Mesenchymal stem cell (in vitro differentiated cells and primary cell): ENCODE results near the gene MSLN.
A peak's percentile ranks its signal among the peaks of the same experiment; 100 is the strongest.

Experiments used
- DNase-seq: peaks from one replicate; pipeline ENCODE4 v3.0.0-alpha.2; 2013
- H2AFZ ChIP-seq: one replicate; pipeline ENCODE4 v1.6.1; 2013; ENCODE audit warnings: low read depth, mild to moderate bottlenecking, control low read depth, inconsistent platforms, low read length, moderate library complexity
- H2AK5ac ChIP-seq: 2 replicates; pipeline ENCODE4 v1.6.1; 2013; ENCODE audit warnings: low read length, moderate library complexity, mild to moderate bottlenecking, inconsistent platforms; ENCODE audit not compliant: severe bottlenecking
- H2BK120ac ChIP-seq: one replicate; pipeline ENCODE4 v1.6.1; 2013; ENCODE audit warnings: low read depth, mild to moderate bottlenecking, inconsistent platforms, low read length, moderate library complexity
- H2BK12ac ChIP-seq, 2 experiments: one replicate each; pipeline ENCODE4 v1.6.1; 2013; ENCODE audit warnings: inconsistent platforms in 2 of 2, low read length in 2 of 2, mild to moderate bottlenecking in 2 of 2, moderate library complexity in 2 of 2, control low read depth in 1 of 2
- H2BK15ac ChIP-seq: one replicate; pipeline ENCODE4 v1.6.1; 2013; ENCODE audit warnings: mild to moderate bottlenecking, low read depth, inconsistent platforms; ENCODE audit not compliant: poor library complexity, severe bottlenecking
- H2BK5ac ChIP-seq: 2 replicates; pipeline ENCODE4 v1.6.1; 2013; ENCODE audit warnings: low read depth, mild to moderate bottlenecking, low read length, control low read depth, inconsistent platforms; ENCODE audit not compliant: poor library complexity, severe bottlenecking
- H3K14ac ChIP-seq, 2 experiments: one replicate each; pipeline ENCODE4 v1.6.1; 2013; ENCODE audit warnings: inconsistent platforms in 2 of 2, low read length in 2 of 2, control low read depth in 1 of 2, mild to moderate bottlenecking in 1 of 2, moderate library complexity in 1 of 2
- H3K18ac ChIP-seq, 2 experiments: one replicate each; pipeline ENCODE4 v1.6.1; 2013; ENCODE audit warnings: inconsistent platforms in 2 of 2, low read length in 2 of 2, control low read depth in 1 of 2, low read depth in 1 of 2, mild to moderate bottlenecking in 1 of 2
- H3K23ac ChIP-seq, 2 experiments: one replicate each; pipeline ENCODE4 v1.6.1; 2013; ENCODE audit warnings: inconsistent platforms in 2 of 2, low read length in 2 of 2, mild to moderate bottlenecking in 2 of 2, moderate library complexity in 2 of 2, control low read depth in 1 of 2
- H3K27ac ChIP-seq: 2 replicates; pipeline ENCODE4 v1.5.1; 2013; ENCODE audit warnings: mild to moderate bottlenecking, moderate library complexity, low read length, control low read depth, inconsistent platforms; ENCODE audit not compliant: poor library complexity, severe bottlenecking
- H3K27me3 ChIP-seq, 2 experiments: 2 replicates each; pipeline versions ENCODE4 v1.6.1 to v1.7.0; 2013; ENCODE audit warnings: low read length in 2 of 2, mild to moderate bottlenecking in 2 of 2, moderate library complexity in 2 of 2, control low read depth in 1 of 2, inconsistent platforms in 1 of 2; ENCODE audit not compliant: control insufficient read depth in 1 of 2, insufficient read depth in 1 of 2
- H3K36me3 ChIP-seq, 2 experiments: 2 replicates each; pipeline versions ENCODE4 v1.6.1 to v1.7.0; 2013; ENCODE audit warnings: low read length in 2 of 2, control low read depth in 1 of 2, inconsistent platforms in 1 of 2, low read depth in 1 of 2, mild to moderate bottlenecking in 1 of 2; ENCODE audit not compliant: insufficient read depth in 2 of 2, control insufficient read depth in 1 of 2
- H3K4ac ChIP-seq, 2 experiments: one replicate each; pipeline ENCODE4 v1.6.1; 2013; ENCODE audit warnings: inconsistent platforms in 2 of 2, low read length in 2 of 2, mild to moderate bottlenecking in 2 of 2, moderate library complexity in 2 of 2, control low read depth in 1 of 2, low read depth in 1 of 2
- H3K4me1 ChIP-seq: 2 replicates; pipeline ENCODE4 v1.6.1; 2013; ENCODE audit warnings: low read depth, low read length, control low read depth; ENCODE audit not compliant: control insufficient read depth, insufficient read depth
- H3K4me2 ChIP-seq: 2 replicates; pipeline ENCODE4 v1.6.1; 2013; ENCODE audit warnings: low read length, mild to moderate bottlenecking, inconsistent platforms; ENCODE audit not compliant: poor library complexity, severe bottlenecking
- H3K4me3 ChIP-seq, 2 experiments: 2 replicates each; pipeline versions ENCODE4 v1.5.1 to v1.7.0; 2013; ENCODE audit warnings: low read length in 2 of 2, mild to moderate bottlenecking in 2 of 2, control low read depth in 1 of 2, low read depth in 1 of 2; ENCODE audit not compliant: insufficient read depth in 1 of 2
- H3K79me1 ChIP-seq: replicated peaks from 2 replicates; pipeline ENCODE4 v1.6.1; 2013; ENCODE audit warnings: mild to moderate bottlenecking, control low read depth, low read length, inconsistent platforms; ENCODE audit not compliant: poor library complexity, severe bottlenecking
- H3K9ac ChIP-seq: 2 replicates; pipeline ENCODE4 v1.7.0; 2013; ENCODE audit warnings: mild to moderate bottlenecking, low read length, moderate library complexity
- H3K9me3 ChIP-seq: 2 replicates; pipeline ENCODE4 v1.7.0; 2013; ENCODE audit warnings: mild to moderate bottlenecking, low read length; ENCODE audit not compliant: control insufficient read depth
- H4K8ac ChIP-seq: one replicate; pipeline ENCODE4 v1.6.1; 2013; ENCODE audit warnings: inconsistent platforms, mild to moderate bottlenecking, low read length, moderate library complexity
- H4K91ac ChIP-seq: one replicate; pipeline ENCODE4 v1.6.1; 2013; ENCODE audit warnings: mild to moderate bottlenecking, low read length, inconsistent platforms
- WGBS: methylation state at CpG from one replicate; pipeline ENCODE4 v1.1.7; 2013; ENCODE audit warnings: mixed read lengths; 5-methylcytosine and 5-hydroxymethylcytosine counted together

Gene MSLN

GRCh38 chr16:782766-783403, 22.4 kb downstream of the MSLN start:
- H3K4me3 ChIP-seq, result no peak overlapping the region
- no peak overlapping the region for H3K14ac ChIP-seq
- H3K9ac ChIP-seq, result no peak overlapping the region
- H3K23ac ChIP-seq, result no peak overlapping the region
- H4K91ac ChIP-seq, result peak overlapping the region; percentile 18
- no peak overlapping the region for H2BK5ac ChIP-seq
- no peak overlapping the region for H3K27ac ChIP-seq
- no peak overlapping the region for H2BK15ac ChIP-seq
- peaks cover 9% of the 10 kb centered on the region for H3K79me1 ChIP-seq
- no peak overlapping the region for H3K18ac ChIP-seq
- H3K4me1 ChIP-seq, result peaks cover 37% of the 10 kb centered on the region
- no peak for DNase-seq
- H2BK12ac ChIP-seq, result no peak overlapping the region
- H3K4ac ChIP-seq, result no peak overlapping the region
- H3K27me3 ChIP-seq, result peaks cover 3 to 54% of the 10 kb centered on the region in 2 experiments
- H3K9me3 ChIP-seq, result no peaks in the 10 kb centered on the region
- WGBS, result 89% methylated on average over 36 of the region's 36 CpGs
- no peak overlapping the region for H2AK5ac ChIP-seq
- H2AFZ ChIP-seq, result no peak overlapping the region
- H2BK120ac ChIP-seq, result no peak overlapping the region
- H4K8ac ChIP-seq, result no peak overlapping the region
- H3K36me3 ChIP-seq, result peaks cover 8 to 36% of the 10 kb centered on the region in 2 experiments
- no peak overlapping the region for H3K4me2 ChIP-seq

GRCh38 chr16:783404-784161, 23.0 kb downstream of the MSLN start:
- Histone ChIP-seq H3K4ac (no peak overlapping the region), H2BK120ac (no peak overlapping the region), H3K14ac (no peak overlapping the region), H2BK12ac (no peak overlapping the region), H3K79me1 (peaks cover 9% of the 10 kb centered on the region), H3K27ac (no peak overlapping the region), H4K8ac (no peak overlapping the region), H3K36me3 (peaks cover 8 to 36% of the 10 kb centered on the region in 2 experiments), H3K4me1 (peaks cover 30% of the 10 kb centered on the region), H4K91ac (no peak overlapping the region), H2AK5ac (no peak overlapping the region), H2AFZ (no peak overlapping the region), H3K4me2 (no peak overlapping the region), H3K9ac (no peak overlapping the region), H3K9me3 (no peaks in the 10 kb centered on the region), H2BK5ac (no peak overlapping the region), H2BK15ac (no peak overlapping the region), H3K18ac (no peak overlapping the region), H3K4me3 (no peak overlapping the region), H3K23ac (no peak overlapping the region), H3K27me3 (peaks cover 3 to 47% of the 10 kb centered on the region in 2 experiments)
- no peak for DNase-seq
- 81% methylated on average over 17 of the region's 17 CpGs for WGBS

GRCh38 chr16:784431-784830, 23.9 kb downstream of the MSLN start:
- peaks cover 3 to 39% of the 10 kb centered on the region in 2 experiments for H3K27me3 ChIP-seq
- H4K91ac ChIP-seq, result no peak overlapping the region
- H3K9me3 ChIP-seq, result no peaks in the 10 kb centered on the region
- H3K9ac ChIP-seq, result no peak overlapping the region
- H2BK120ac ChIP-seq, result no peak overlapping the region
- no peak overlapping the region for H3K18ac ChIP-seq
- peaks cover 17% of the 10 kb centered on the region for H3K79me1 ChIP-seq
- no peak overlapping the region for H3K14ac ChIP-seq
- no peak for DNase-seq
- H2AFZ ChIP-seq, result no peak overlapping the region
- H3K23ac ChIP-seq, result no peak overlapping the region
- peaks cover 35% of the 10 kb centered on the region for H3K4me1 ChIP-seq
- no peak overlapping the region for H2AK5ac ChIP-seq
- H3K4ac ChIP-seq, result no peak overlapping the region
- no peak overlapping the region for H2BK12ac ChIP-seq
- peaks cover 8 to 42% of the 10 kb centered on the region in 2 experiments for H3K36me3 ChIP-seq
- H3K4me2 ChIP-seq, result no peak overlapping the region
- H3K27ac ChIP-seq, result no peak overlapping the region
- WGBS, result 94% methylated on average over 19 of the region's 19 CpGs
- H4K8ac ChIP-seq, result no peak overlapping the region
- H3K4me3 ChIP-seq, result no peak overlapping the region
- H2BK5ac ChIP-seq, result no peak overlapping the region
- H2BK15ac ChIP-seq, result no peak overlapping the region
